PC-9 (cell line): ENCODE data around the gene TMEM266. TPM values are rescaled to one million over a fixed set of nuclear protein-coding genes. Genes with fewer than 3 reads are reported as not detected.

Experiments used
- BruUV-seq: library from RNA; stranded (reverse); fragments of 400-500 nt; replicated peaks from 2 replicates; lab custom pipeline; 2021; lab: Mats Ljungman, UMichigan
- CTCF ChIA-PET: fragments of 300-600 bp; sonication (Branson Sonifier 250); formaldehyde crosslinking; loops from one replicate; lab custom pipeline; 2022; ENCODE audit warnings: antibody characterized with exemption; lab: Charles Lee
- POLR2A ChIA-PET: fragments of 300-600 bp; sonication (Branson Sonifier 250); formaldehyde crosslinking; loops from one replicate; lab custom pipeline; 2022; ENCODE audit warnings: antibody characterized with exemption; ENCODE audit not compliant: unreplicated experiment; lab: Charles Lee
- DNase-seq, 2 experiments: peaks; one replicate each; pipeline versions ENCODE4 v3.0.0 to v3.0.0-alpha.2; 2015 to 2022; ENCODE audit warnings: mixed read lengths in 1 of 2
- H2AFZ ChIP-seq: fragments of 200-600 bp; sonication (generic); 2 replicates; pipeline ENCODE4 v1.8.1; 2017; ENCODE audit warnings: antibody characterized with exemption
- H3F3A ChIP-seq: fragments of 200-600 bp; sonication (generic); 2 replicates; pipeline ENCODE4 v1.8.1; 2017; ENCODE audit warnings: antibody characterized with exemption, mild to moderate bottlenecking, low read depth; ENCODE audit not compliant: insufficient read depth
- H3K27ac ChIP-seq: fragments of 200-600 bp; sonication (generic); 2 replicates; pipeline ENCODE4 v1.6.1; 2016; ENCODE audit warnings: mixed run types
- H3K27me3 ChIP-seq: fragments of 200-600 bp; sonication (generic); 2 replicates; pipeline ENCODE4 v1.6.1; 2016; ENCODE audit warnings: low read depth, mixed run types; ENCODE audit not compliant: insufficient read depth
- H3K36me3 ChIP-seq: fragments of 200-600 bp; sonication (generic); 2 replicates; pipeline ENCODE4 v1.6.1; 2016; ENCODE audit warnings: low read depth, mixed run types
- H3K4me1 ChIP-seq: fragments of 200-600 bp; sonication (generic); replicated peaks from 2 replicates; pipeline ENCODE4 v1.6.1; 2016; ENCODE audit warnings: mixed run types; ENCODE audit not compliant: insufficient read depth
- H3K4me2 ChIP-seq: fragments of 200-600 bp; sonication (generic); 2 replicates; pipeline ENCODE4 v1.6.1; 2017; ENCODE audit warnings: mixed run types
- H3K4me3 ChIP-seq: fragments of 200-600 bp; sonication (generic); 2 replicates; pipeline ENCODE4 v1.6.1; 2016; ENCODE audit warnings: mixed run types
- H3K79me2 ChIP-seq: fragments of 200-600 bp; sonication (generic); 2 replicates; pipeline ENCODE4 v1.6.1; 2017; ENCODE audit warnings: low read depth, mixed run types
- H3K9me2 ChIP-seq: fragments of 200-600 bp; sonication (generic); 2 replicates; pipeline ENCODE4 v1.8.1; 2017; ENCODE audit warnings: mild to moderate bottlenecking; ENCODE audit not compliant: insufficient read depth
- H3K9me3 ChIP-seq: fragments of 200-600 bp; sonication (generic); 2 replicates; pipeline ENCODE4 v1.8.1; 2016; ENCODE audit warnings: low read depth; ENCODE audit not compliant: insufficient read depth
- H4K20me1 ChIP-seq: fragments of 200-600 bp; sonication (generic); 2 replicates; pipeline ENCODE4 v1.8.1; 2017; ENCODE audit not compliant: insufficient read depth
- EZH2 ChIP-seq: fragments of 200-600 bp; sonication (generic); IDR thresholded peaks from 2 replicates; pipeline ENCODE4 v1.8.0; 2017; ENCODE audit warnings: antibody characterized with exemption, low read depth
- intact Hi-C: fragments of 100-400 bp; cut with micrococcal nuclease; formaldehyde crosslinking; loops from one replicate; pipeline ENCODE4 v1.10.0; 2022; ENCODE audit not compliant: unreplicated experiment
- total RNA-seq: library from RNA; stranded (reverse); gene quantifications from 2 replicates; pipeline ENCODE4 v1.2.3, GENCODE V29; 2021
- TF ChIP-seq, protein P1 (sequence below): fragments of 200-600 bp; sonication (generic); conservative IDR thresholded peaks from 2 replicates; pipeline ENCODE4 v1.6.1; 2017; ENCODE audit warnings: mixed run types, antibody characterized with exemption, mild to moderate bottlenecking, moderate library complexity

Gene TMEM266
- total RNA-seq, 1 experiment from 2014 or later: 0.41 TPM

GRCh38 chr15:76169018-76169417 is 109.2 kb downstream of the TMEM266 start:
- H4K20me1 ChIP-seq: no peaks in the 10 kb centered on the region
- no peak for DNase-seq
- no TSS peak for BruUV-seq
- H3K27me3 ChIP-seq: no peaks in the 10 kb centered on the region
- no peak for TF ChIP-seq EZH2
- TF ChIP-seq, protein P1, sequence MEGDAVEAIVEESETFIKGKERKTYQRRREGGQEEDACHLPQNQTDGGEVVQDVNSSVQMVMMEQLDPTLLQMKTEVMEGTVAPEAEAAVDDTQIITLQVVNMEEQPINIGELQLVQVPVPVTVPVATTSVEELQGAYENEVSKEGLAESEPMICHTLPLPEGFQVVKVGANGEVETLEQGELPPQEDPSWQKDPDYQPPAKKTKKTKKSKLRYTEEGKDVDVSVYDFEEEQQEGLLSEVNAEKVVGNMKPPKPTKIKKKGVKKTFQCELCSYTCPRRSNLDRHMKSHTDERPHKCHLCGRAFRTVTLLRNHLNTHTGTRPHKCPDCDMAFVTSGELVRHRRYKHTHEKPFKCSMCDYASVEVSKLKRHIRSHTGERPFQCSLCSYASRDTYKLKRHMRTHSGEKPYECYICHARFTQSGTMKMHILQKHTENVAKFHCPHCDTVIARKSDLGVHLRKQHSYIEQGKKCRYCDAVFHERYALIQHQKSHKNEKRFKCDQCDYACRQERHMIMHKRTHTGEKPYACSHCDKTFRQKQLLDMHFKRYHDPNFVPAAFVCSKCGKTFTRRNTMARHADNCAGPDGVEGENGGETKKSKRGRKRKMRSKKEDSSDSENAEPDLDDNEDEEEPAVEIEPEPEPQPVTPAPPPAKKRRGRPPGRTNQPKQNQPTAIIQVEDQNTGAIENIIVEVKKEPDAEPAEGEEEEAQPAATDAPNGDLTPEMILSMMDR: no peak
- no peaks in the 10 kb centered on the region for H3K36me3 ChIP-seq
- no peak overlapping the region for H3K4me2 ChIP-seq
- intact Hi-C loops: no loop called here
- H3K9me3 ChIP-seq: no peaks in the 10 kb centered on the region
- CTCF ChIA-PET: no interaction called here
- no peaks in the 10 kb centered on the region for H3K4me1 ChIP-seq
- no peaks in the 10 kb centered on the region for H3F3A ChIP-seq
- H3K9me2 ChIP-seq: no peaks in the 10 kb centered on the region
- POLR2A ChIA-PET: no interaction called here
- H3K79me2 ChIP-seq: no peaks in the 10 kb centered on the region
- H2AFZ ChIP-seq: no peak overlapping the region
- no peak overlapping the region for H3K27ac ChIP-seq
- H3K4me3 ChIP-seq: no peak overlapping the region

DNA sequence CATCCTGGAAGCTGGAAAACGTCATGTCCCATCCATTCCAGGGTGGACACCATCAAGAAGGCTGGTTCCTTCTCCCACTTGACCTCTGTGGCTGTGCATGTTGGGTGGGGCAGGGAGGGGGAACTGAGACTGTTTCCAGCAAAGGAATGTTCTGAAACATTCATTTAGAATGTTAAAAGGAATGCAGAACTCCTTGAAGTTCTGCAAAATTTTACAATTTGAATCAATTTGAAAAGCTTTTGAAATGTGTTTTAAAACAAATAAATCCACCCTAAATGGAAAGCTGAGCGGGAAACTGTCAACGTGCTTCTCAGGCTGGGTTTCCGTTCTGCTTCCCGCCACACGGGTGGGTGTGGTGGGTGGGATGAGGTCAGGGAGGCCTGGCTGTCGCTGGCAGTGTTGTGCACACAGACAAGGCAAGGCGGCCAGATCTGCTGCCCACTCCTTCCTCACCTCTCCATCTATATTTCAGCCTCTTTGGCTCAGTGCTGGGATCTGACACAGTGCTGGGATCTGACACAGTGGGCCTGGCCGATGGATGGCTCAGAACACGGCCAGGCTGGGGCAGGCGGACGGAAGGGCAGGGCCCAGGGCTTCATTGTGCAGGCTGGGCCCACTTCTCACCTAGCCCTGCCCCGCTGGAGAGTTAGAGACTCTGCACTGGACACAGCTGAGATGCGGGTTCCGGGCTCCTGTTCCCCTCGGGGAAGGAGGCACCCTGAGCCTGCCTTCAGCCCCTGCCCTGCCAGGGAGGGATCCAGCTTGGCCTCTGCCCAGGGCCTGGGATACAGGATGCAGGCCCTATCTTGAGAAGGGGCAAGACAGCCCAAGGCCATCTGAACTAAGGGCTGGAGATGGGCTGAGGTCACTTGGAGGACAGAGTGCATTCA is 110.4 kb downstream of the TMEM266 start:
- Histone ChIP-seq H4K20me1 (no peaks in the 10 kb centered on the region), H3K27ac (no peak overlapping the region), H3K4me3 (no peak overlapping the region), H3K9me2 (no peaks in the 10 kb centered on the region), H3K4me2 (no peak overlapping the region), H2AFZ (no peak overlapping the region), H3K36me3 (no peaks in the 10 kb centered on the region), H3F3A (no peaks in the 10 kb centered on the region), H3K79me2 (no peaks in the 10 kb centered on the region), H3K4me1 (no peaks in the 10 kb centered on the region), H3K9me3 (no peaks in the 10 kb centered on the region), H3K27me3 (no peaks in the 10 kb centered on the region)
- no peak for DNase-seq
- POLR2A ChIA-PET: no interaction called here
- intact Hi-C loops: no loop called here
- no peak for TF ChIP-seq EZH2
- TF ChIP-seq, protein P1: no peak
- no TSS peak for BruUV-seq
- CTCF ChIA-PET: no interaction called here

- Histone ChIP-seq H3F3A (no peaks in the 10 kb centered on the region), H3K27me3 (no peaks in the 10 kb centered on the region), H3K9me2 (no peaks in the 10 kb centered on the region), H3K27ac (no peak overlapping the region), H3K4me1 (peaks cover 5% of the 10 kb centered on the region), H3K9me3 (no peaks in the 10 kb centered on the region), H4K20me1 (no peaks in the 10 kb centered on the region), H3K79me2 (no peaks in the 10 kb centered on the region), H2AFZ (no peak overlapping the region), H3K4me2 (no peak overlapping the region), H3K4me3 (no peak overlapping the region), H3K36me3 (no peaks in the 10 kb centered on the region)
- intact Hi-C loops: no loop called here
- ChIA-PET POLR2A (no interaction called here), CTCF (interaction anchor here (0.5 kb wide), 1 partner anchor 471 kb away, joined by 3 read pairs; no protein-coding TSS in a partner anchor)
- no TSS peak for BruUV-seq
- no peak for DNase-seq
- TF ChIP-seq, protein P1: no peak
- TF ChIP-seq EZH2: no peak
Measured at GRCh38 chr15:76172782-76173181, 113.0 kb downstream of the TMEM266 start.
